Tibial artery (tissue), 4 donors: ENCODE results near the gene INHBB.

Experiments
- DNase-seq, 2 donors: peaks; one replicate each; pipeline ENCODE4 v3.0.0-alpha.2; 2019
- H3K27ac ChIP-seq, 2 donors: fragments of 200-600 bp; sonication (generic) in 1 of 2; 1 replicate in 1 of 2; 2 replicates in 1 of 2; pipeline ENCODE4 v1.5.1; 2018 to 2019; ENCODE audit warnings: mild to moderate bottlenecking in 1 of 2
- H3K27me3 ChIP-seq, 2 donors: fragments of 200-600 bp; sonication (generic) in 1 of 2; one replicate each; pipeline versions ENCODE4 v1.5.1 to v1.6.0; 2016 to 2019
- H3K36me3 ChIP-seq, 3 donors: fragments of 200-600 bp; sonication (generic) in 2 of 3; one replicate each; pipeline ENCODE4 v1.5.1; 2016 to 2019; ENCODE audit warnings: mild to moderate bottlenecking in 2 of 3
- H3K4me1 ChIP-seq, 4 donors: fragments of 200-600 bp; sonication (generic) in 2 of 4; 1 replicate in 3 of 4; 2 replicates in 1 of 4; pipeline ENCODE4 v1.5.1; 2016 to 2019
- H3K4me3 ChIP-seq, 2 donors: fragments of 200-600 bp; sonication (generic) in 1 of 2; 1 replicate in 1 of 2; 2 replicates in 1 of 2; pipeline ENCODE4 v1.5.1; 2018 to 2019; ENCODE audit warnings: mild to moderate bottlenecking in 2 of 2
- H3K9me3 ChIP-seq, 3 donors: fragments of 200-600 bp; sonication (generic) in 1 of 3; one replicate each; pipeline ENCODE4 v1.5.1; 2016 to 2019
- CTCF ChIP-seq, 2 experiments: fragments of 200-600 bp in 1 of 2; fragments of 450-650 bp in 1 of 2; IDR thresholded peaks; one replicate each; pipeline ENCODE4 v1.5.1; 2017 to 2019; ENCODE audit warnings: antibody characterized with exemption in 2 of 2, mild to moderate bottlenecking in 1 of 2, moderate library complexity in 1 of 2
- intact Hi-C: fragments of 100-400 bp; cut with DNase I; formaldehyde crosslinking; loops from one replicate; pipeline ENCODE4 v1.15.0; 2023; ENCODE audit warnings: low total_unique reads

Gene INHBB

GRCh38 chr2:120396861-120397811 lies 51.2 kb downstream of the INHBB start:
- Histone ChIP-seq H3K4me3 (no peak overlapping the region), H3K9me3 (no peaks in the 10 kb centered on the region), H3K4me1 (peaks cover 0 to 7% (median 0%) of the 10 kb centered on the region in 4 donors), H3K27ac (no peak overlapping the region), H3K36me3 (no peaks in the 10 kb centered on the region), H3K27me3 (peaks cover 0 to 37% of the 10 kb centered on the region in 2 donors)
- no peak for TF ChIP-seq CTCF (IDR thresholded peaks at IDR 0.05)
- intact Hi-C loops = no loop called here
- no peak for DNase-seq

DNA sequence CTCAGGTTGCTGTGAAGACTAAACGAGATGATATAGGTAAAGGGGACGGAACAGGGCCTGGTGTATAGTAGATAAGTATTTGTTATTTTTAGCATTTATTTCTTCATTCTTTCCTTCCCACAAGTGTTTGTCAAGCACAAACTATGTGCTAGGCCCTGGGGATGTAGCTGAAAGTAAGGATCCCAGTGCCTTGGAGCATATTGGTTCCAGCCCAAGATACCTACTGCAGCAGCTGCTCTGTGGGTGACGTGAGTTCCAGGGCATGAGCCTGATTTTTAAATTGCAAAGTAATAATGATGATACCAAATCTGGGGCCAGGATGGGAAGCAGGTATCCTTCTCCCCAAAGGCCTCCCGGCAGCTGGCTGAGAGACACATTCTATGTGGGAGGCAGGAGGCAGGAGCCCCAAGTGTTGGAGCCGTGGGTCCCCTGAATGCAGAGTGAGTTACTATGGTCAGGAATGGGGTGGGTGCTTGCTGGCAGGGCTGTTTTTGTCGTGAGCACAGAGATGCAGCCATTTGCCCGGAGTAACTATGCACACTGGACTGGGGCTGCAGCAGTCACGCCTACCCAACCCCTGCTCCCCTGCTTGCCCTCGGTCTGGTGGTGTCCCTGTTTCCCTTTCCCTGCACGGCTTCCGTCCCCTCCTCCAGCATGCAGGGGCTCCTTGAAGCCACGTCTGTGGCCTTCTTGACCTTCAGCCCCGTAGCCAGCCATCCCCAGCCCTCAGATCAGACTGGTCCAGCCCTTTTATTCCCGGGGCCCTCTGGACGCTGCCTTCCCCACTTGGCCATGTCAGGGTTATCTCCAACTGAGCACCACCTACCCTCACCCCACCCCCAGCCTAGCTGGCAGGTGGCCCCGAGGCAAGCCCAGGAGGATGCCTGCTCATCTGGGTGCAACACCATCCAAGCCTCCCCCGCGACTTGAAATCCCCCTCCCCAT lies 52.4 kb downstream of the INHBB start:
- DNase-seq = peak; percentile 15 to 39
- H3K4me1 ChIP-seq = peaks cover 0 to 7% (median 0%) of the 10 kb centered on the region in 4 donors
- no peak overlapping the region for H3K27ac ChIP-seq
- H3K36me3 ChIP-seq = no peaks in the 10 kb centered on the region
- peaks cover 0 to 39% of the 10 kb centered on the region in 2 donors for H3K27me3 ChIP-seq
- no peaks in the 10 kb centered on the region for H3K9me3 ChIP-seq
- no peak for TF ChIP-seq CTCF (IDR thresholded peaks at IDR 0.05)
- no peak overlapping the region for H3K4me3 ChIP-seq
- intact Hi-C loops = no loop called here

- intact Hi-C loops = no loop called here
- no peak for TF ChIP-seq CTCF (IDR thresholded peaks at IDR 0.05)
- Histone ChIP-seq H3K4me1 (peaks cover 0 to 7% (median 0%) of the 10 kb centered on the region in 4 donors), H3K27ac (no peak overlapping the region), H3K4me3 (no peak overlapping the region), H3K27me3 (peaks cover 0 to 43% of the 10 kb centered on the region in 2 donors), H3K36me3 (no peaks in the 10 kb centered on the region), H3K9me3 (no peaks in the 10 kb centered on the region)
- DNase-seq = peak; percentile 16 to 61
Observed at GRCh38 chr2:120398996-120399888, 53.3 kb downstream of the INHBB start.

DNA sequence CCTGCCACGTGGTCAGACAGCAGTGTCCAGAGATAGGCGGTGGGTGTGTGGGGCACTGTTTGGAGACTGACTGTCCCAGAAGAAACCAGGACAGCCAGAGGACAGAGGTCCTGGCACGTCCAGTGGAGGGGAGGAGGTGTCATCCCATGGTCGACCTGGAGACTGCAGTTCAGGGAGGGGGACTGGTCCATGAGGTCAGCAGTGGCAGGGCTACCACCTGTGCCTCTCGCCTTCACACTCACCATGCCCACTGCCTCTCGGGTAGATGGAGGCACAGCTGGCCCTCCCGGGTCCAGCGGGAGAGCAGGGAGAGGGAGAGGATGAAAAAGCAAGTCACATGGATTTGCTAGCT lies 53.9 kb downstream of the INHBB start:
- Histone ChIP-seq H3K4me3 (no peak overlapping the region), H3K27me3 (peaks cover 0 to 43% of the 10 kb centered on the region in 2 donors), H3K27ac (no peak overlapping the region), H3K9me3 (no peaks in the 10 kb centered on the region), H3K36me3 (no peaks in the 10 kb centered on the region), H3K4me1 (peaks cover 0 to 7% (median 0%) of the 10 kb centered on the region in 4 donors)
- TF ChIP-seq CTCF (IDR thresholded peaks at IDR 0.05) = no peak
- peak in 1 of 2 donors; percentile 55 for DNase-seq
- intact Hi-C loops = no loop called here

DNA sequence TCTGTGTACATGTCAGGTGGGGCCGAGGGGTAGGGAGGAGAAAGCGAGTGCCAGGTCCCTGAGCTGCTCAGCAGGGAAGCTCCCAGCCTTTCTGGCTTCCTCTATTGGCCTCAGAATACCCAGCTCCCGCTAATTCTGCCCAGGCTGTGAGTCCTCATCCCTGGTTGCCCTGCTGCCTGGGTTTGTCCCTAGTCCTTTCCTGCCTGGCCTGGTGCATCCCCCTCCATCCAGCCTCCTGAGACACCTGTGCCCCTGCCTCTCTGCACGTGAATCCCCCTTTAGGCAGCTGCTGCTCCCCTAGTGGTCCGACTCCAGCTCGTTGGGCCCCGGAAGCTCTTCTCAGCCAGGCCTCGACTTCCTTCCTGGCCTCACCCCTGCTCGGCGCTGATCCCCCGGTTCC lies 54.6 kb downstream of the INHBB start:
- H3K27ac ChIP-seq = no peak overlapping the region
- peaks cover 0 to 7% (median 0%) of the 10 kb centered on the region in 4 donors for H3K4me1 ChIP-seq
- H3K27me3 ChIP-seq = peaks cover 0 to 43% of the 10 kb centered on the region in 2 donors
- no peak overlapping the region for H3K4me3 ChIP-seq
- intact Hi-C loops = no loop called here
- DNase-seq = peak in 1 of 2 donors; percentile 45
- no peaks in the 10 kb centered on the region for H3K36me3 ChIP-seq
- no peaks in the 10 kb centered on the region for H3K9me3 ChIP-seq
- TF ChIP-seq CTCF (IDR thresholded peaks at IDR 0.05) = no peak
